ENCODE data around the gene CFAP251.
"Not testable (repeated sequence)": the region's sequence is repeated elsewhere in the genome, so short reads cannot be mapped to it uniquely, and the experiment has no call there.

DNA sequence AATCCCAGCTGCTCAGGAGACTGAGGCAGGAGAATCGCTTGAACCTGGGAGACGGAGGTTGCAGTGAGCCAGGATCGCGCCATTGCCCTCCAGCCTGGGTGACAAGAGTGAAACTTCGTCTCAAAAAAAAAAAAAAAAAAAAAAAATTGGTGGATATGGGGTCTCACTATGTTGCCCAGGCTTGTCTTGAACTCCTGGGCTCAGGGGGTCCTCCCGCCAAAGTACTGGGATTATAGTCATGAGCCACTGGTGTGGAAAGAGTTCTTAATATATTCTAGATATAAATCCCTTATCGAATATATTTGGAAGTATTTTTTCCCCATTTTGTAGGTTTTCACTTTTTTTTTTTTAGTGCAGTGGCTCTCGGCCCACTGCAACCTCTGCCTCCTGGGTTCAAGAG, 49.2 kb upstream of the CFAP251 start:
- not testable (repeated sequence) for TF ChIP-seq YY1 (IDR thresholded peaks at IDR 0.05; ENCODE audit: insufficient read depth, insufficient read length); SUZ12 (IDR thresholded peaks at IDR 0.05; ENCODE audit: extremely low read depth, insufficient read depth, insufficient read length)
